OCI-LY3 (cell line): ENCODE results near the gene SYNPO2.

Source experiments
- H2AFZ ChIP-seq: fragments of 200-600, 300-600 bp; shearing (Covaris generic); 2 replicates; pipeline ENCODE4 v1.6.0; 2014; ENCODE audit warnings: antibody characterized with exemption, low read depth, low read length
- H3K27ac ChIP-seq: fragments of 200-600, 300-600 bp; sonication (generic); 2 replicates; pipeline ENCODE4 v1.5.1; 2014; ENCODE audit warnings: mild to moderate bottlenecking, low read length, moderate library complexity, mixed read lengths
- H3K27me3 ChIP-seq: fragments of 200-600, 300-600 bp; sonication (generic); 2 replicates; pipeline ENCODE4 v1.6.1; 2014; ENCODE audit warnings: low read depth, low read length, mixed read lengths
- H3K36me3 ChIP-seq: fragments of 200-600, 300-600 bp; sonication (generic); replicated peaks from 2 replicates; pipeline ENCODE3; 2014; ENCODE audit warnings: low read depth, low read length, mixed read lengths
- H3K4me1 ChIP-seq: fragments of 300-600, 200-600 bp; sonication (generic); 2 replicates; pipeline ENCODE4 v1.6.1; 2014; ENCODE audit warnings: low read length, mixed read lengths
- H3K4me2 ChIP-seq: fragments of 200-600, 300-600 bp; sonication (generic); 2 replicates; pipeline ENCODE4 v1.6.1; 2014; ENCODE audit warnings: low read length, mixed read lengths
- H3K4me3 ChIP-seq: fragments of 300-600, 200-600 bp; sonication (generic); 2 replicates; pipeline ENCODE4 v1.5.1; 2014; ENCODE audit warnings: antibody characterized with exemption, mild to moderate bottlenecking, low read length, moderate library complexity
- H3K79me2 ChIP-seq: fragments of 300-600, 200-600 bp; shearing (Covaris generic); 2 replicates; pipeline ENCODE4 v1.6.1; 2014; ENCODE audit warnings: mild to moderate bottlenecking, low read length, mixed read lengths
- H3K9ac ChIP-seq: fragments of 300-600, 200-600 bp; shearing (Covaris generic); 2 replicates; pipeline ENCODE4 v1.6.0; 2014; ENCODE audit warnings: mild to moderate bottlenecking, low read length, moderate library complexity
- H3K9me3 ChIP-seq: fragments of 200-600, 300-600 bp; shearing (Covaris generic); 2 replicates; pipeline ENCODE4 v1.6.1; 2014; ENCODE audit warnings: low read length, mixed read lengths; ENCODE audit not compliant: insufficient read depth
- H4K20me1 ChIP-seq: fragments of 200-600, 300-600 bp; sonication (generic); 2 replicates; pipeline ENCODE4 v1.6.1; 2016; ENCODE audit warnings: low read length, mixed read lengths; ENCODE audit not compliant: insufficient read depth
- CTCF ChIP-seq: fragments of 200-600, 300-600 bp; sonication (generic); IDR thresholded peaks from 2 replicates; pipeline ENCODE4 v1.5.1; 2014; ENCODE audit warnings: antibody characterized with exemption, low read length, low read depth
- EZH2phosphoT487 ChIP-seq: fragments of 200-600 bp; shearing (Covaris generic); IDR thresholded peaks from 2 replicates; pipeline ENCODE4 v1.6.1; 2018; ENCODE audit warnings: antibody characterized with exemption, mixed run types, low read depth

The SYNPO2 gene

GRCh38 chr4:119034276-119035008, 145.8 kb downstream of the SYNPO2 start:
- Histone ChIP-seq H3K79me2 (no peaks in the 10 kb centered on the region), H3K4me3 (no peak overlapping the region), H3K9me3 (no peaks in the 10 kb centered on the region), H3K27ac (no peak overlapping the region), H3K4me2 (no peak overlapping the region), H3K27me3 (no peaks in the 10 kb centered on the region), H2AFZ (no peak overlapping the region), H4K20me1 (no peaks in the 10 kb centered on the region), H3K9ac (no peak overlapping the region), H3K4me1 (peaks cover 41% of the 10 kb centered on the region), H3K36me3 (no peaks in the 10 kb centered on the region)
- no peak for TF ChIP-seq EZH2phosphoT487
- TF ChIP-seq CTCF, result no peak

GRCh38 chr4:119035951-119036737, 147.5 kb downstream of the SYNPO2 start:
- Histone ChIP-seq H3K4me1 (peaks cover 58% of the 10 kb centered on the region), H3K27me3 (no peaks in the 10 kb centered on the region), H2AFZ (no peak overlapping the region), H4K20me1 (no peaks in the 10 kb centered on the region), H3K79me2 (no peaks in the 10 kb centered on the region), H3K9ac (no peak overlapping the region), H3K4me3 (no peak overlapping the region), H3K4me2 (no peak overlapping the region), H3K9me3 (no peaks in the 10 kb centered on the region), H3K36me3 (no peaks in the 10 kb centered on the region), H3K27ac (no peak overlapping the region)
- no peak for TF ChIP-seq CTCF
- TF ChIP-seq EZH2phosphoT487, result no peak

GRCh38 chr4:119037709-119038108, 149.1 kb downstream of the SYNPO2 start:
- TF ChIP-seq CTCF (no peak), EZH2phosphoT487 (no peak)
- Histone ChIP-seq H3K4me3 (no peak overlapping the region; the same call in 1 of the 2 replicates), H2AFZ (peak overlapping the region; percentile 89)

More at GRCh38 chr4:119037709-119038108, 149.1 kb downstream of the SYNPO2 start:
- Histone ChIP-seq H3K4me2 (peak overlapping the region; percentile 79), H3K9ac (peak overlapping the region; percentile 44; the same call in 1 of the 2 replicates), H3K79me2 (no peaks in the 10 kb centered on the region), H3K9me3 (no peaks in the 10 kb centered on the region), H3K27ac (peak overlapping the region; percentile 93), H3K36me3 (no peaks in the 10 kb centered on the region), H3K4me1 (peaks cover 73% of the 10 kb centered on the region), H4K20me1 (no peaks in the 10 kb centered on the region), H3K27me3 (no peaks in the 10 kb centered on the region)
